NCI-H1436 treated with DMSO at 0.1 percent for 48 hours (cell line): ENCODE data around the gene MYMX.

Experiments
- DNase-seq: peaks from one replicate; lab custom pipeline; 2025; lab: John Stamatoyannopoulos, UW

Gene MYMX

DNA sequence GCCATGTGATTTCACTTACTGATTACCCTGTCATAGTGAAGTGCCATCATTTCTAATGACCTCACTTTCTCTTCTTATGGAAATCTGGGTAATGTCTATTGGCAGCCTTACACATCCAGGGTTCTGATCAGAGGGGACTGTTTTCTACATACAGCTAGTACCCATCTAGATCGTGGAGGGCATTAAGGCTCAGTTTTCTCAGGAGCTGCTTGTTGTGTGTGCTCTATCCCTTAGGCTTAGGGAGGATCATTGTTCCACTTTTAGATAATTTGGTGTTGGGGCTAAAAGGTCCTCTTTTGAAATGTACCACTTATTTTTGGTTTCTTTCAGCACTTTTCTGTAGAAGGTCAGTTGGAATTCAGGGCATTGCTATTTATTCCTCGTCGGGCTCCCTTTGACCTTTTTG, 34.0 kb downstream of the MYMX start:
- DNase-seq: no peak

DNA sequence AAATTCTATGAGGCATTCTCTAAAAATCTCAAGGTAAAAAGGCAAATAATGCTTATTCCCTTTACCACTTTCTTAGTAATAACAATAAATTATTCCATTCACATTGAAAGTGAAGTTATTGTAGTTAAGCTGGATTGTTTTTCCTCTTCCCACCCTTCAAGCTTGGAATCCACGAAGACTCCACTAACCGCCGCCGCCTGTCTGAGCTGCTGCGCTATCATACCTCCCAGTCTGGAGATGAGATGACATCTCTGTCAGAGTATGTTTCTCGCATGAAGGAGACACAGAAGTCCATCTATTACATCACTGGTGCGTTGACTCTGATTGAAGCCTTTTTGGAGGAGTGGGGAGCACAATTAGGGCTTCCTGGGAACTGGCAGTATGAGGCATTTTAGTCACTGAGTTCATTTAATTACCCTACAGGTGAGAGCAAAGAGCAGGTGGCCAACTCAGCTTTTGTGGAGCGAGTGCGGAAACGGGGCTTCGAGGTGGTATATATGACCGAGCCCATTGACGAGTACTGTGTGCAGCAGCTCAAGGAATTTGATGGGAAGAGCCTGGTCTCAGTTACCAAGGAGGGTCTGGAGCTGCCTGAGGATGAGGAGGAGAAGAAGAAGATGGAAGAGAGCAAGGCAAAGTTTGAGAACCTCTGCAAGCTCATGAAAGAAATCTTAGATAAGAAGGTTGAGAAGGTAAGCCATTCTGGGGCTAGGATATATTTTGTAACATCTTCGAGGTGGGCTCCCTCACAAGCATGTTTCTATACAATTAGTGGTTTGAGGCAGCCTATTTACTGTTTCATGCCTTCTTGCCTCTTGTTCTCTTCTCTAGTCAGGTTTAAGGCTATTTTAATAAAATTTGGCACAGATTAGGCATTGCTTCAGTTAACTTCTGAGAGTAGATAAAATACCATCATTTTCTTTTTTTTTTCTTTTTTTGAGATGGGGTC, 35.1 kb downstream of the MYMX start:
- no peak for DNase-seq

DNA sequence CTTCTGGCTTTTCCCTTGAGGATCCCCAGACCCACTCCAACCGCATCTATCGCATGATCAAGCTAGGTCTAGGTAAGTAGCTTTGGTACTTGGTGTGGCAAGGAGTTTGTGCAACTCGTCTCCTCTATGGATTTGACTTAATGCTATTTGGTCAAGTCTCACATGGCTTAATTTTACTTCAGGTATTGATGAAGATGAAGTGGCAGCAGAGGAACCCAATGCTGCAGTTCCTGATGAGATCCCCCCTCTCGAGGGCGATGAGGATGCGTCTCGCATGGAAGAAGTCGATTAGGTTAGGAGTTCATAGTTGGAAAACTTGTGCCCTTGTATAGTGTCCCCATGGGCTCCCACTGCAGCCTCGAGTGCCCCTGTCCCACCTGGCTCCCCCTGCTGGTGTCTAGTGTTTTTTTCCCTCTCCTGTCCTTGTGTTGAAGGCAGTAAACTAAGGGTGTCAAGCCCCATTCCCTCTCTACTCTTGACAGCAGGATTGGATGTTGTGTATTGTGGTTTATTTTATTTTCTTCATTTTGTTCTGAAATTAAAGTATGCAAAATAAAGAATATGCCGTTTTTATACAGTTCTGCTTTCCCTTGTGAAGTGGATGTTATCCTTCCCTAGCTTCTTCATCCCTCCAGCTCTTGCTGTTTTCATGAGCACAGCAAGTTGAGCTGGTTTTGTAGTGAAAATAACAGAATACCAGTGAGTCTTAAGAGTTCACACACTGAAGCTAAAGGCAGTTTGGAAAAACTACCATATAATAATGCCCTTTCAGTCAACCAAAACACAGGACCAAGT, 36.8 kb downstream of the MYMX start:
- DNase-seq: no peak

DNA sequence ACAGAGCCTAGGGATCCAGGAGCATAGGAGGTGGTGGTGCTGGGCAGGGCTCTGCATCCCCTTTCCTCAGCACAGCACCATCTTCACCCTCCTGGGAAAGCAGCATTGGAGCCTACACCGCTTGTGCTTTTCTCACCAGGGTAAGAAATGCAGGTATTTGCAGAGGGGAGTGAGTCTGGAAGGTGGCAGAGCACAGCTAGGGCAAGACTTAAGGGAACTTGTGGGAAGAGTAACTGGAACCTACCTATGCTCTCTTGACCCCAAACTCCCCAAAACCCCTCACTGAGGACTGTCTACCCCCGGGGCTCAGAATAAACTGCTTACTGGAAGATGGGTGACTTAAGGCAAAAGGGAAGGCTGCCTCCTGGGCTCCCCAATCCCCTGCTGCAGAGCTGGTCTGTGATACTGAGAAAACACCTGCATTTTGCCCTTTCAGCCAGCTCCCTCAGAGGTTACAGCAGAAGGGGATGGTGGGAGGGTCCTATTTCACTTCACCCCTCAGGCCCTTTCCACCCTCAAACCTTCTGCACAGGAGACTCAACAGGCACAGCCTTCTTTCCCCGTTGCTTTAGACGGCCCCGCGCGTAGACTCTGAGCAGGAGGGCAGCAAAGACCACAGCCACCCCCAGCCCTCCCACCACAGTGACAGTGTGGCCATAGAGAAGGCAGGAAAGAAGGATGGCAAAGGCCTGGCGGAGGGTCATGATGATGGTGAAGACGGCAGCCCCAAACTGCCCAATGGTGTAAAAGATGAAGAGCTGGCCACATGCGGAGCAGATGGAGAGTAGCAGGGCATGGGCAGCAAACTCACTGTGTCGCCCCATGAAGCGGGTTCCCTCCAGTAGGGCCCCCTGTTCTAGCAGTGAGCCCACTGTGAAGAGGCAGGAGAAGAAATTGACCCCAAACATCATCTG, 37.7 kb downstream of the MYMX start:
- DNase-seq: no peak

DNA sequence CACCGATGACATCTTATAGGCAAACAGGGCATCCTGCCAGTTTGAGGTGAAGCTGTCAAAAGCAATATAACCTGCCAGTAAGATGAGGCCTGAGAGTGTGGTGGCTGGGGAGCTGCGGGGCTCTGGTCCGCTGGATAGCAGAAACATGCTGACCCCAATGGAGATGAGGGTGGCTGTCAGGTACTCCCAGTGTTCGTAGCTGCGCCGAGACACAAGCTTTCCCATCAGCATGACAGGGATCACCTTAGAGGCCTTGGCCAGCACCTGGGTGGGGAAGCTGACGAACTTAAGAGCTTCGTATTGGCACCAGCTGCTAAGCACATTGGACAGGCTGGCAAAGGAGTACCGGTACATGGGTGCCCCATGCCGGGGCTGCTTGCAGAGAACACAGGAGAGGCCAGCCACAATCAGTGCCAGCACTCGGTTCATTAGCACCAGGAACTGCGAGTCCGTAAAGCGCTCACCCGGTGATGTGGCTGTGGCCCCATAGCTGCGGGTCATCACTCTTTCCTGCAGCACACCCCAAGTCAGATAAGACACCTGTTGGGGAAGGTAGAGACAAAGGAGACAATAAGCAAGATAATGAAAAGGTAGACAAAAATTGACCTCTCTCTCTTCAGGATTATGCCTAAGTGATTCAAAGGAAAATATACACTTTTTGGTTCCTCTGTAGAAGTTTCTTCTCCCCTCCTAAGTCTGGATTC, 38.5 kb downstream of the MYMX start:
- DNase-seq: no peak

DNA sequence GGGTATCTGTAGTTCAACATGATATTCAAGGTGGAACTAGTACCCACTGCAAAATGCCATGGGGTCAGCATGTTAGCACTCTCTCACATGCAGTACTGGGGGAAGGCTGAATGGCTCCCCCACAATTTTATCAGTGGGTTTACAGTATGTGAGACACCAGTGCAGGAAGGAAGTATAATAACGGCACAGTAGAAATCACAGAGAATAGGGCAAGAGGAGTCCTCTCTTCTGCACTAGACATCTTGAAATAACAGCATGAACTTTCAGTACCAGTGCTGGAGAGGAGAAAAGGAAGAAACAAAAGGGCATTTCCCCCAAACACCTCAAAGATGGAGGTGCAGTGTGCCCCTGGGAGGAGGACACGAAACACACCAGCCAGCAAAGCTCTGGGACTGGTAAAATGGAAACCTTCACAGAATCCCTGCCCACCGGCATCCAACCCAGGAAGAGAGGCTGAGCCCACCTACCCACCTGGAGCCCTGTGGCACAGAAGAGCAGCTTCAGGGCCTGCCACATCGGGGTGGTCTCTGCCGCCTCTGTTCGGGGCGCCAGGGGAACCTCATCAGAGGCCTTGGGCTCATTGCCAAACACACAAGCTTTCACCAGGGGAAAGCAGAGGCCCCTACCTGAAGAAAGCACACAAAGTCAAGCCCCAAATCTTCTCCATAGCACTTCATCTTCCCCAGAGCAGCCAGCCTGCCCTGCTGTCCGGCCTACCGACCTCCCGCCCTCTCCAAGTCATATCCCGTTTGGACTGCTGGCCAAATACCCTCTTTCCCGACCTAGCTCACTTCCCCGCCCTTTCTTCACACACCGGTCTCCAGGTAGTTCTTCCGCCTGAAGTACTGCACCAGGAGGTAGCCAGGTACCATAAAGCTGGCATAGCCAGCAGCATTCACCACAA, 39.4 kb downstream of the MYMX start:
- no peak for DNase-seq

DNA sequence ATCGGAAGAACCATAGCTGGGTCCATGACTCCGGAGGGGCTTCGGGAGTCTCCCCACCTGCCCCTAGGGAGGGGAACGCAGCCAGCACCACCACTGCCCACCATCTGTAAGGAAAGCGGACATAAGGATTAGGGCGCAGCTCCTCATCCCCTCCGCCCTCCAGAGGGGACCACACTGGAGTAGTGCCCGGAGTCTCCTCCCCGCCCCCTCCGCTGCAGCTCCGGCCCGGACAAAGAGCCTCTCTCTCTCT, 40.0 kb downstream of the MYMX start:
- DNase-seq: no peak

DNA sequence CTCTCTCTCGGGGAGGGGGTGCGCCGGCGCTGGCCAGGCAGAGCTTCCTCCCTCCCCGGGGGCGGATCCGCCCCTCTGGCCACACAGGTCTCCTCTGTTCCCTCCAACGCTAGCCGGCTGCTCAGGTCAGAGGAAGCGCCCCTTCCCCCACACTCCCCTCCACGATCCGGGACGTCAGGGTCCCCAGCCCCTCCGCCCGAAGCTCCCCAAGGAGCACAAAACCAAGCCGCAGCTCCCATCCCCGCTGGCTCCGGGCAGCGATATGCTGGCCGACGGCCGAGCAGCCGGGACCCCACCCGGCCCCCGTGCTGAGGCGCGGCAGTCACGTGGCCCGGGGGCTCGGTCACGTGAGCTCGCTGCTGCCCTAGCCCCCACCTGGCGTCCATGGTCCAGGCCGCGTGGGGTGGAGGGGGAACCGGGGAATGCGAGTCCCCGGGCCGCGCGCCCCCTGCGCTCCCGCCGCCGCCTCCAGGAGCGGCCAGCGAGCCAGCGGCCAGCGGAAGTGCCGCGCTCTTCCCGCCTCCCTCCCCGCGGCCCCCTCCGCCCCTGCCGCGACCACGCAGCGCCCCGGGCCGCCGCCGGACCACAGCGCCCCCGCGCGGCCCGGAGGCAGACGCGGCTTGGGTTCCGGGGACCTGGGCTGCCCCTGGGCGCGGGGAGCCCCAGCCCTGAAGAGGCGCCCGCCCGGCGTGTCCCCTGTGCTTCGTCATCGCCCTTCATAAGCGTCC, 40.5 kb downstream of the MYMX start, which contains the start of gene SLC35B2:
Gene SLC35B2, minus strand, starts transcription at position 504 of the 728 bp plus-strand sequence. Its CDS starts 118 bp downstream, at position 386.
- no peak for DNase-seq

DNA sequence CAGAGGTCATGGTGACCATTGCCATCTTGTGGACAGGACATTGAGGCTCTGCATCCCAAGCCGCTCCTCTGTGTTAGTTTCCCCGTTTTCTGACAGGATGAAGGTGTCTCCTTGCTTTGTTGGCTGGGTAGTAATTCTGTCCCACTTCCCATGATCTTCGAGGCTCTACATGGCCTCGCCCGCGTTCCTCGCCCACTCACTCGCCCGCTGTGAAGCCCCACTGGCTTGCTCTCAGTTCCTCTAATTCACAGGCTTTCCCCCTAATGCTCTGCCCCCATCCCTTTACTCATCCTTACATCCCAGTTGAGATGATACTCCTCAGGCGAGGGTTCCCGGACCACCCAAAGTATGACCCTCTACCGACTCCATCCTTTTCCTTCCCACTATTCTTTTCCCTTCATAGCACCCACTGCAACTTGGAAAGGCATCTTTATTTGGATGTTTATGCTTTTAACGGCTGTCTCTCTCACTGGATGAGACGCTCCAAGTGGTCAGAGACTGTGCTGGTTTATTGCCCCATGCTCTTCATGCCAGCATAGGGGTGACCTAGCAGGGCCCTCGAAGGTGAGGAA, 41.1 kb downstream of the MYMX start:
- DNase-seq: no peak

DNA sequence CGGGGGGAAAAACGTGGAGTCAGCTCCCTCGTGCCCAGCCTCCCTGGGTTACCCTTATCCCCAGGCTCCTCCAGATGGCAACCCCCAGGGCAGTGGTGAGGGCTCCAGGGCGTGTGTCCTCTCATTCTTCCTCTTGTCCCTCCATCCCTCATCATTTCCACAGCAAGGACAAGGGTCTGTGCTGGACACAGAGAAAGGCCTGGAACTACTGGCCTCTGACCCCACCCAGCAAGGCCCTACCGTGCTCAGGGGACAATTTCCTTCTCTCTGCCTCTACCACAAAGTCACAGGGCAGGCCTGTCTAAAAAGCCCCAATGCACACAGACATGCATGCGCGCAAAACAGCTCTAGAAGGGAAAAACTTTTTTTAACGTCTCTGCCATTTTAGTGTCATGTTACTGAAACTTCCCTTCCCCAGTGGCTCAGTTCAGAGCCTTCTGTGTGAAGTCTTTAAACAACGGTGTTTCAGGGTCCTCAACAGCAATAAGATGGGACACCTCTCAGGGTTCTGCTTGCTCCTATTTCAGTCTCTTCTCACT, 41.7 kb downstream of the MYMX start:
- DNase-seq: no peak

DNA sequence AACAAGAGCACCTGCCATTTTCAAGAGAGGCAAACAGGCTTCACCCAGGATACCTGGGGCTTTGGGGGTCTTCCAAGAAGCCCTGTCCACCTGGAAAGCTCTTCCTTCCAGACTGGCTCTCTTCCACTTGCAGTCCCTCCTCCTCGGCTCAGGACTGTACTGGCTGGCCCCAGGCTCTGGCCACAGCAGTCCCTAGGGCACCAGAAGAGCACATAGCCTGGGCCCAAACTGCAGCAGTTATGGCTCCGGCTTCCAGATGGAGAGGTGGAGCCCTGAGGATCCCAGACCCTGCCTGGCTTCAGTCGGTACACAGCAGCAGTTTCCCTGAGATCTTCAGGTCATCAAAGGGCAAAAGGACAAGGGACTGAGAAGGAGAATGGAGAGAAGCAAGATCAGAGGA, 42.2 kb downstream of the MYMX start:
- no peak for DNase-seq

DNA sequence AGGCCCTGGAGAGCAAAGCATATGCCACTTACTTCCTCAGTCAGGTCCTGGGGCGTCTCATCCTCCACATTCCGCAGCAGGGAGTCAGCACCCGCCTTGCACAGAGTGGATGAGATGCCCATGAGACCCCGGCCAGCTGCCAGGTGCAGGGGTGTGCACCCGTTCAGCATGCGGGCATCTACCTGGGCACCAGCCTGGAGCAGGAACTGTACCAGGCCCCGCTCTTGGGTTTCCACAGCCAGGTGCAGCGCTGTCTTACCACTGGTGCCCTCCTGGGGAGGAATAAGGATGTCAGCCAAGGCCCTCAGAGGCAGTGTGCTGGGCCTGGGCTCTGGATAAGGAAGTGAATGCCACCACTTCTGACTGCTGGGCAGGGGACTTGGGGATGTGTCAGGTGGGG, 43.3 kb downstream of the MYMX start:
- DNase-seq: no peak

DNA sequence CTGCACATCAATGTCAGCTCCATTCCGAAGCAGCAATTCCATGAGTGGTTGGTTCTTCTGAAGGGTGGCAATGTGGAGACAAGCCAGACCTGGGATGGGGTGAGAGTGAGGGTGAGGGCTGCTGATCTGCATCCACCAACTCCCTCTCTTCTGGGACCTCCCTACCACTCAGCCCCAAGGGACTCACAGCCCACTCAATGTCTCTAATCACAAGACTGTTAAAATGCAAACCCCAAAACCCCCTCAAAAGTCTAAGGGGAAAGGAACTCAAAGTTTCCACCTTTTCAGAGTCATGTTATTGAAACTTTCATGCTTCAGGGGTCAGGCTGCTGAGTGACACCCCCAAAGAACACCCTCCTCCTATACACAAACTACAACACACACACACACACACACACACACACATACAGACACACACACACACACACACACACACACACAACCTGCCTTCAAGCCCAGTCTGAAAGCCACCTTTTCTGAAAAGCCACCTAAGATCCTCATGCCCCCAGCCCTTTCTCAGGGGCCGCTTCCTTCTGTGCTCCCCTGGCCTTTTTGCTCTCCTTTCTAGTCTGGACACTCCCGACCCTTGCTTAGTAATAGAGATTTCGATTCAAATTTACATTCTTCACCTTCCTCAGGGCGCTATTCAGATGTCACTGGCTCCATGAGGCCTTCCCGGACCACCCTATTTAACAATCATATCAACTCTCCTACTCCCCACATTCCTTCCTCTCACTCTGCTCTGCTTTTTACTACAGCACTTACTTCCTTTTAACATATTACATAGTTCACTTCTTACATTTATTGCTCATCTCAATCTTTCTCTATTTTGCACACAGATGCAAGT, 43.9 kb downstream of the MYMX start:
- no peak for DNase-seq

DNA sequence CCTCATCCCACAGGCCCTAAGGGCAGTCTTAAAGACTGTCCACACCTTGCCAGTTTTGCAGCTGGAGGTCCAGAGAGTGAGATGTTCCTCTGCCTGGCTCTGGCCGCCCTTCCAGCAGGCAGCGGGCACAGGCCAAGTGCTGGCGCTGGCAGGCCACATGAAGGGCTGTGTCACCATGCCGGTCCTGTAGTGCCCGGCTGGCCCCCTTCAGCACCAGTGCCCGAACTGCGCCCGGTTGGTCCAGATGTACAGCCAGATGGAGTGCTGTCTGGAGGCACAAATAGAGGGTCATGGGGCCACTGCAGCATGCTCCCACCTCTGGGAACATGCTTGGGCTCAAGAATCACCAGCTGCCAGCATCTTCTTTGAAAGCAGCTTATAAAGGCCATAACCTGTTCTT, 44.9 kb downstream of the MYMX start:
- DNase-seq: no peak

DNA sequence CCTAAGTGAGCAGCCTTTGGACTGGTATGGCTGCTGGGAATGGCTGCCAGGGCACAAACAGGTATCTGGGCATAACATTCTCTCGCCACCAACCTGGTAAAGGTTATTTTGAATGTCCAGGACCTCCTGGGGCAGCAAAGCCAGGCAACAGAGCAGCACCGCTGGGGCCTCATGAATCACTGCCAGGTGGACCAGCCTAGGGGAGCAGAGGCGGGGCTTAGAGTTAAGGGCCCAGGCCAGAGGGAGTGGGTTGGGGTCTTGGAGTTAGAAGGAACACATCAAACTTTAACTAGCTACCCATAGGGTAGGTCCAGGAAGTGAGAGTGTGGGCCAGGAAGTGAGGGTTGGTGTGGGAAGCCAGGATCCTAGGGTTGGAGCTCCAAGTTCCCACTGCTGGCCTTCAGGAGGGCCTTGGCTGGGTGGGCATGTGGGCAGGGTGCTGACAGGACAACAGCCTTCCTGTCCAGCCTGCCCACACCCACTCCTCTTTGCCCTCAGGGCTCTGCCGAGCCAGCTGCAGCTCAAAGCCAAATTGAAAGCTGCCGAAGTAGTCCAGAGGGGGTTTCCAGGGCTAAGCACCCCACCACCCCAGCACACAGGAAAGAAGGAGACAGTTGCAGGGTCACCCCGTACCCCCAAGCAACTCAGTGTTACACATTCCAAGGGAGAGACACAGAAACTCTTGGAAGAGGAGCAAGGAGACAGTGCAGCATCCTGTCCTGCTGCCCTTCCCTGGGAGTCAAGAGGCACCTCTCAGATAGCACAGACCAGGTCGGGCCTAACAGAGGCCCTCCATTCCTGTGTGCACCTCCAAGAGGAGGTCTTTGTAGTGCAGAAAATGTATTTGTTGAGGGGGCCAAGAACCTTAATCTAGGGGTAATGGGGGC, 46.0 kb downstream of the MYMX start:
- DNase-seq: no peak

DNA sequence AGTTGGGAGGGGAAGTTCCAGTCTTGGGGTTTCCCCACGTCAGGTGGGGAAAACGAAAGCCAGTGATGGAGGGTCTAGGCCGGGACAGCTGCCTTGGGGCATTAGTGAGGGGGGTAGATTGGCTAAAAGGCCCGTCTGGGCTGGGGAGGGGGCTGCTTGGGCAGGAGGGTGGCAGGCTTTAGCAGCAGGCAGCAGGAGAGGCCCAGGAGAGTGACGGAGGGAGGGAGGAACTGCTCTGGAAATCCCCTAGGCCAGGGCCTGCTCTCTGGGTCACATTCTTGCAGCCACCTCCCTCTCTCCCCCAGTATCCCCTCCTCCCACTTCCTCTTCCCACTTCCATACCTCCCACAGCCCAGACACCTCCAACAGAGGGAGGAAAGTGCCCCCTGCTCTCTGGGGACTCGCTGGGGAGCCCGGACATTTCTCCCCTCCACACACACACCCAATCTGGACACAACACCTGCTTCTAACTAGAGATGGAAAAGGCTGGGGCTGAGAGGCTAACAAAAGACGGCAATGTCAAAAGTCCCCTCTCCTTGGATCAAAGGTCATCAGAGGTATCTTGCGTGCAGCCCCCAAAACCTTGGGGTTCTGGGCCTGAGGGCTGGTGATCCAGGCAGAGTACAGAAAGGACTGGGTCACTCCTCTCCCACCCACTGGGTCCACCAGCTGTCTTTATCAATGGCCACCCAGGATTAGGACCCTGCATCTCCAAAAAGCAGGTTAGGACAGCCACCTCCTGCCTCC, 46.8 kb downstream of the MYMX start:
- no peak for DNase-seq
